Measurements from ENCODE around the gene SLC4A8.

DNA sequence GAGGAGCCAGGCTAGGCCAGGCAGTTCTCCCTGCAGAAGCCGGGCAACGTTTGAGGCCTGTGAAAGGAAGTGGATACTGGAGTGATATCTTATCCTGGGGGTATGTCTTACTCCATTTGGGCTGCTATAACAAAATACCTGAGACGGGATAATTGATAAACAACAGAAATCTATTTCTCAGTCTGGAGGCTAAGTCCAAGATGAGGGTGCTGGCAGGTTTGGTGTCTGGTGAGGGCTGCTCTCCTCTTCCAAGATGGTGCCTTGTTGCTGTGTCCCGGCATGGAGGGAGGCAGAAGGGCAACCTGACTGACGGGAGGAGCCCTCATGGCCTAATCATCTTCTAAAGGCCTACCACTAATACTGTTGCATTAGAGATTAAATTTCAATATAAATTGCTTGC lies 17.8 kb upstream of the SLC4A8 start:
- no peak for TF ChIP-seq FOXA1 (IDR thresholded peaks at IDR 0.05; ENCODE audit: borderline replicate concordance)
- TF ChIP-seq CEBPB (tag; IDR thresholded peaks at IDR 0.05), result no peak
- no peak for TF ChIP-seq CBX2 (IDR thresholded peaks at IDR 0.05; ENCODE audit: insufficient read depth, low read length, poor library complexity, severe bottlenecking)
- TF ChIP-seq, protein P1, sequence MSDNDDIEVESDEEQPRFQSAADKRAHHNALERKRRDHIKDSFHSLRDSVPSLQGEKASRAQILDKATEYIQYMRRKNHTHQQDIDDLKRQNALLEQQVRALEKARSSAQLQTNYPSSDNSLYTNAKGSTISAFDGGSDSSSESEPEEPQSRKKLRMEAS (CRISPR knock-in tag; IDR thresholded peaks at IDR 0.05), result no peak
- no peak for TF ChIP-seq SRSF3 (IDR thresholded peaks at IDR 0.05; ENCODE audit: insufficient read depth, low read length)

All from K562 (cell line).